Astrocyte (in vitro differentiated cells and primary cell): ENCODE data around the gene OR5A2.

Experiments used
- CTCF ChIP-seq: IDR thresholded peaks from 2 replicates; pipeline ENCODE4 v1.5.1; 2011; ENCODE audit warnings: low read depth, mild to moderate bottlenecking, inconsistent platforms, low read length, moderate library complexity; ENCODE audit not compliant: insufficient read depth
- EZH2 ChIP-seq: IDR thresholded peaks from 2 replicates; pipeline ENCODE4 v1.6.1; 2012; ENCODE audit warnings: mild to moderate bottlenecking, low read length, inconsistent platforms; ENCODE audit not compliant: insufficient read depth

GRCh38 chr11:59413646-59414045 lies 12.6 kb downstream of the OR5A2 start:
- no peak for TF ChIP-seq CTCF
- TF ChIP-seq EZH2 = no peak
